HFF-Myc (cell line): Measurements from ENCODE around the gene AP4S1.
"Not testable (repeated sequence)": the region's sequence is repeated elsewhere in the genome, so short reads cannot be mapped to it uniquely, and the experiment has no call there.

Experiments used
- DNase-seq: peaks from one replicate; pipeline ENCODE4 v3.0.0-alpha.2; 2011; ENCODE audit warnings: low read depth; ENCODE audit errors: extremely low read depth
- H3K4me3 ChIP-seq: replicated peaks from 2 replicates; pipeline ENCODE4 v1.5.1; 2011; ENCODE audit warnings: low read depth, mild to moderate bottlenecking, control low read depth, low read length
- CTCF ChIP-seq: IDR thresholded peaks from 2 replicates; pipeline ENCODE4 v1.5.1; 2012; ENCODE audit warnings: mild to moderate bottlenecking, low read depth, low read length, control low read depth; ENCODE audit errors: missing control alignments

The AP4S1 gene

GRCh38 chr14:31080484-31080883, 55.0 kb downstream of the AP4S1 start:
- DNase-seq: no peak
- no peak for TF ChIP-seq CTCF
- no peak overlapping the region for H3K4me3 ChIP-seq

- no peak for DNase-seq
- no peak for TF ChIP-seq CTCF
- no peak overlapping the region for H3K4me3 ChIP-seq
Observed at GRCh38 chr14:31083781-31084180, 58.3 kb downstream of the AP4S1 start.

GRCh38 chr14:31084385-31084784, 58.9 kb downstream of the AP4S1 start:
- no peak for DNase-seq
- H3K4me3 ChIP-seq: no peak overlapping the region
- no peak for TF ChIP-seq CTCF

GRCh38 chr14:31085027-31085426, 59.6 kb downstream of the AP4S1 start:
- TF ChIP-seq CTCF: no peak
- no peak for DNase-seq
- no peak overlapping the region for H3K4me3 ChIP-seq

- DNase-seq, H3K4me3 ChIP-seq: not testable (repeated sequence)
Observed at GRCh38 chr14:31086466-31086865, 61.0 kb downstream of the AP4S1 start.

- H3K4me3 ChIP-seq: no peak overlapping the region
- no peak for TF ChIP-seq CTCF
- no peak for DNase-seq
Observed at GRCh38 chr14:31090883-31091764, 65.7 kb downstream of the AP4S1 start.

GRCh38 chr14:31092160-31092708, 66.8 kb downstream of the AP4S1 start:
- no peak overlapping the region for H3K4me3 ChIP-seq
- TF ChIP-seq CTCF: no peak
- DNase-seq: no peak

GRCh38 chr14:31093884-31094839, 68.7 kb downstream of the AP4S1 start:
- not testable (repeated sequence) for H3K4me3 ChIP-seq, DNase-seq

GRCh38 chr14:31095817-31096216, 70.4 kb downstream of the AP4S1 start:
- not testable (repeated sequence) for DNase-seq, H3K4me3 ChIP-seq
